ENCODE results near the gene SERPINB6. TPM values are rescaled to one million over a fixed set of nuclear protein-coding genes. Genes with fewer than 3 reads are reported as not detected.
A peak's percentile ranks its signal among the peaks of the same experiment; 100 is the strongest.
"Not testable (repeated sequence)": the region's sequence is repeated elsewhere in the genome, so short reads cannot be mapped to it uniquely, and the experiment has no call there.

SERPINB6 gene
- polyA plus RNA-seq, 3 donors = 117 to 208 (median 200) TPM

DNA sequence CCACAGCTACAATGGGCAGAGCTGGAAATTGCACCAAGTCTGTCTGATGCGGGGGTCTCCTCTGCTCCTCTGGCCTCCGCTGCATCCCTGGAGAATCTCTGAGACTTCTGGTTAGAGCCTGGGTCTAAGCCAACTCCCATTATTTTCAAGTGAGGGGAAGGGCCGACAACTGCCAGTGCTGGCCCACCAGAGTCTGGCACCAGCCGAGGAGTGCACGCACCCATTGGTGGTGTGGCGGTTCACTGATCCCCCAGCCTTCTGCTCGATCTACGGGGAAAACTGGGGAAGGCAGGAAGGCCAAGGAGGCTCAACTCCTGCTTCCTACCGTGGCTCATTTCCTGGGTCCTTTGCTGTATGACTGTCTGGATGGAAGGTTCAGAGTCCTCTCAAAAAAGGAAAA lies 34.5 kb upstream of the SERPINB6 start:
- H3K9me3 Mint-ChIP-seq = peaks cover 7 to 14% (median 14%) of the 10 kb centered on the region in 7 donors
- DNase-seq = no peak
- Histone ChIP-seq H2AFZ (ENCODE audit: insufficient read depth, low read depth, low read length, poor library complexity, severe bottlenecking) (no peak overlapping the region), H3K4me3 (replicated peaks in 1 of 3; ENCODE audit: low read depth in 2 of 3, low read length in 3 of 3) (no peak overlapping the region), H3K9me3 (replicated peaks in 1 of 2; ENCODE audit: control insufficient read depth in 1 of 2, insufficient read depth in 1 of 2, low read length in 2 of 2) (peaks cover 10% of the 10 kb centered on the region in 2 donors), H3K36me3 (replicated peaks in 1 of 2; ENCODE audit: control insufficient read depth in 1 of 2, insufficient read depth in 2 of 2, low read length in 2 of 2) (peaks cover 33 to 70% of the 10 kb centered on the region in 2 donors), H3K4me2 (replicated peaks; ENCODE audit: extremely low read depth, low read length, poor library complexity, severe bottlenecking) (no peak overlapping the region), H3K27ac (ENCODE audit: low read depth in 1 of 2, low read length in 2 of 2) (no peak overlapping the region), H3K79me2 (ENCODE audit: insufficient read depth, low read length) (peaks cover 14% of the 10 kb centered on the region), H3K4me1 (ENCODE audit: control insufficient read depth in 1 of 2, insufficient read depth in 2 of 2, low read length in 2 of 2) (peaks cover 13 to 17% of the 10 kb centered on the region in 2 donors), H3K9ac (ENCODE audit: insufficient read depth, low read length, poor library complexity, severe bottlenecking) (no peak overlapping the region), H3K27me3 (ENCODE audit: control insufficient read depth in 2 of 2, insufficient read depth in 2 of 2, low read length in 2 of 2) (no peaks in the 10 kb centered on the region), H4K20me1 (ENCODE audit: insufficient read depth, low read length) (no peaks in the 10 kb centered on the region)
- 95% methylated on average over 8 of the region's 9 CpGs for WGBS (ENCODE audit: insufficient coverage)
- TF ChIP-seq, protein P1, sequence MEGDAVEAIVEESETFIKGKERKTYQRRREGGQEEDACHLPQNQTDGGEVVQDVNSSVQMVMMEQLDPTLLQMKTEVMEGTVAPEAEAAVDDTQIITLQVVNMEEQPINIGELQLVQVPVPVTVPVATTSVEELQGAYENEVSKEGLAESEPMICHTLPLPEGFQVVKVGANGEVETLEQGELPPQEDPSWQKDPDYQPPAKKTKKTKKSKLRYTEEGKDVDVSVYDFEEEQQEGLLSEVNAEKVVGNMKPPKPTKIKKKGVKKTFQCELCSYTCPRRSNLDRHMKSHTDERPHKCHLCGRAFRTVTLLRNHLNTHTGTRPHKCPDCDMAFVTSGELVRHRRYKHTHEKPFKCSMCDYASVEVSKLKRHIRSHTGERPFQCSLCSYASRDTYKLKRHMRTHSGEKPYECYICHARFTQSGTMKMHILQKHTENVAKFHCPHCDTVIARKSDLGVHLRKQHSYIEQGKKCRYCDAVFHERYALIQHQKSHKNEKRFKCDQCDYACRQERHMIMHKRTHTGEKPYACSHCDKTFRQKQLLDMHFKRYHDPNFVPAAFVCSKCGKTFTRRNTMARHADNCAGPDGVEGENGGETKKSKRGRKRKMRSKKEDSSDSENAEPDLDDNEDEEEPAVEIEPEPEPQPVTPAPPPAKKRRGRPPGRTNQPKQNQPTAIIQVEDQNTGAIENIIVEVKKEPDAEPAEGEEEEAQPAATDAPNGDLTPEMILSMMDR (IDR thresholded peaks at IDR 0.05) = no peak
- H3K27me3 Mint-ChIP-seq (ENCODE audit: low read depth in 3 of 3) = peaks cover 0 to 4% (median 3%) of the 10 kb centered on the region in 3 donors
- intact Hi-C loops (cut with micrococcal nuclease) = no loop called here
- H3K4me1 Mint-ChIP-seq = peaks cover 21% of the 10 kb centered on the region
- peak overlapping the region in 2 of 7 donors; percentile 47 to 58 for H3K27ac Mint-ChIP-seq
- H3K36me3 Mint-ChIP-seq = peaks cover 77 to 88% of the 10 kb centered on the region in 2 donors
- H3K4me3 Mint-ChIP-seq = no peak overlapping the region

DNA sequence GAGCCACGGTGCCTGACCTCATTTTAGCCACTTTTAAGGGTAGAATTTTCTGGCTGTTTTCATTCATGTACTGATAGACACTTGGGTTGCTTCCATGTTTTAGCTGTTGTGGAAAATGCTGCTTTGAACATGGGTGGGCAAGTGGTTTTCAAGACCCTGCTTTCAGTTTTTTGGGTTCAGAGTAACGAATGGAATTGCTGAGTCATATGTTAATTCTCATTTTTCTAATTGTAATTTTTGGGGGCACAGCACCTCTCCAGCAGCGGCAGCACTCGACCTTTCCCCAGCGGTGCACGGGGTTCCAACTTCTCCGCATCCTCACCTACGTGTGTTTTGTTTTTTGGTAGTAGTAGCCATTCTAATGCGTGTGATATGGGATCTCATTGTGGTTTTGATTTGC lies 33.7 kb upstream of the SERPINB6 start:
- Histone ChIP-seq H3K4me1 (ENCODE audit: control insufficient read depth in 1 of 2, insufficient read depth in 2 of 2, low read length in 2 of 2) (peaks cover 21 to 25% of the 10 kb centered on the region in 2 donors), H3K4me3 (replicated peaks in 1 of 3; ENCODE audit: low read depth in 2 of 3, low read length in 3 of 3) (no peak overlapping the region), H3K27me3 (ENCODE audit: control insufficient read depth in 2 of 2, insufficient read depth in 2 of 2, low read length in 2 of 2) (no peaks in the 10 kb centered on the region), H3K36me3 (replicated peaks in 1 of 2; ENCODE audit: control insufficient read depth in 1 of 2, insufficient read depth in 2 of 2, low read length in 2 of 2) (peaks cover 25 to 62% of the 10 kb centered on the region in 2 donors), H3K27ac (ENCODE audit: low read depth in 1 of 2, low read length in 2 of 2) (no peak overlapping the region), H3K9ac (ENCODE audit: insufficient read depth, low read length, poor library complexity, severe bottlenecking) (no peak overlapping the region), H3K4me2 (replicated peaks; ENCODE audit: extremely low read depth, low read length, poor library complexity, severe bottlenecking) (no peak overlapping the region), H4K20me1 (ENCODE audit: insufficient read depth, low read length) (no peaks in the 10 kb centered on the region), H2AFZ (ENCODE audit: insufficient read depth, low read depth, low read length, poor library complexity, severe bottlenecking) (no peak overlapping the region), H3K9me3 (replicated peaks in 1 of 2; ENCODE audit: control insufficient read depth in 1 of 2, insufficient read depth in 1 of 2, low read length in 2 of 2) (peaks cover 2 to 3% of the 10 kb centered on the region in 2 donors), H3K79me2 (ENCODE audit: insufficient read depth, low read length) (peaks cover 18% of the 10 kb centered on the region)
- Mint-ChIP-seq H3K9me3 (peaks cover under 1 to 6% (median 6%) of the 10 kb centered on the region in 7 donors), H3K4me1 (peaks cover 27% of the 10 kb centered on the region), H3K36me3 (peaks cover 69 to 80% of the 10 kb centered on the region in 2 donors), H3K4me3 (no peak overlapping the region), H3K27ac (peak overlapping the region in 1 of 7 donors; percentile 23), H3K27me3 (ENCODE audit: low read depth in 3 of 3) (peaks cover 0 to 5% (median 3%) of the 10 kb centered on the region in 3 donors)
- DNase-seq = no peak
- 70% methylated on average over 2 of the region's 9 CpGs for WGBS (ENCODE audit: insufficient coverage)
- TF ChIP-seq, protein P1 (IDR thresholded peaks at IDR 0.05) = no peak
- intact Hi-C loops (cut with micrococcal nuclease) = no loop called here

DNA sequence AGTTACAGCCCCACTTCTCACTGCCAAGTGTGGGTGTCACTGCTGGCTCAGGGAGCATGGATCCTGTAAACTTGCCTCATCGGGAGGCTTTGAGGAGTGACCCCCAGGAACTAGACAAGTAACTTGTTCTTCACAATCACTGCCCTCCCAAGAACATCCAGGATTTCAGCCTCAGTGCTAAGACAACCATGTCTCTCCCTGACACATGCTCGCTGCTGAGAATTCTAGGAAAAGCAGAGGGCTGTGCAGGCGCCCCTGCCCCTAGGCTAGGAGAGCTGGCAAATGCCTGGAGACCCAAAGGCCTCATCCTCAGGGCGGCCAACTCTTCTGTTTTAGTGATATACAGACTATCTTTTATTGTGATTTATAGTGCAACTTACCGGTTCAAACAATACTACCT lies 31.9 kb upstream of the SERPINB6 start:
- H3K9me3 ChIP-seq (replicated peaks in 1 of 2; ENCODE audit: control insufficient read depth in 1 of 2, insufficient read depth in 1 of 2, low read length in 2 of 2); H3K4me3 Mint-ChIP-seq; H3K4me2 ChIP-seq (replicated peaks; ENCODE audit: extremely low read depth, low read length, poor library complexity, severe bottlenecking); H3K27me3 Mint-ChIP-seq (ENCODE audit: low read depth in 3 of 3); H3K27ac ChIP-seq (ENCODE audit: low read depth in 1 of 2, low read length in 2 of 2); H3K27me3 ChIP-seq (ENCODE audit: control insufficient read depth in 2 of 2, insufficient read depth in 2 of 2, low read length in 2 of 2); intact Hi-C loops (cut with micrococcal nuclease); H3K4me3 ChIP-seq (replicated peaks in 1 of 3; ENCODE audit: low read depth in 2 of 3, low read length in 3 of 3); H3K9ac ChIP-seq (ENCODE audit: insufficient read depth, low read length, poor library complexity, severe bottlenecking); H2AFZ ChIP-seq (ENCODE audit: insufficient read depth, low read depth, low read length, poor library complexity, severe bottlenecking); H3K9me3 Mint-ChIP-seq; H4K20me1 ChIP-seq (ENCODE audit: insufficient read depth, low read length); DNase-seq: not testable (repeated sequence)
- H3K4me1 Mint-ChIP-seq = peaks cover 39% of the 10 kb centered on the region
- 100% methylated on average over 1 of the region's 5 CpGs for WGBS (ENCODE audit: insufficient coverage)
- peaks cover 20% of the 10 kb centered on the region for H3K79me2 ChIP-seq (ENCODE audit: insufficient read depth, low read length)
- H3K27ac Mint-ChIP-seq = peak overlapping the region in 2 of 7 donors; percentile 21 to 55
- peaks cover 35 to 40% of the 10 kb centered on the region in 2 donors for H3K4me1 ChIP-seq (ENCODE audit: control insufficient read depth in 1 of 2, insufficient read depth in 2 of 2, low read length in 2 of 2)
- peaks cover 21 to 44% of the 10 kb centered on the region in 2 donors for H3K36me3 ChIP-seq (replicated peaks in 1 of 2; ENCODE audit: control insufficient read depth in 1 of 2, insufficient read depth in 2 of 2, low read length in 2 of 2)
- H3K36me3 Mint-ChIP-seq = peaks cover 53 to 61% of the 10 kb centered on the region in 2 donors

All from CD14-positive monocyte (primary cell).